ENCODE results near the gene ING1. TPM values are rescaled to one million over a fixed set of nuclear protein-coding genes. Genes with fewer than 3 reads are reported as not detected.
A peak's percentile ranks its signal among the peaks of the same experiment; 100 is the strongest.

The ING1 gene
- total and polyA plus RNA-seq, 2 donors (not counting 1 experiment from before 2014, with no cell fraction given) = 29.1 to 34.2 TPM

DNA sequence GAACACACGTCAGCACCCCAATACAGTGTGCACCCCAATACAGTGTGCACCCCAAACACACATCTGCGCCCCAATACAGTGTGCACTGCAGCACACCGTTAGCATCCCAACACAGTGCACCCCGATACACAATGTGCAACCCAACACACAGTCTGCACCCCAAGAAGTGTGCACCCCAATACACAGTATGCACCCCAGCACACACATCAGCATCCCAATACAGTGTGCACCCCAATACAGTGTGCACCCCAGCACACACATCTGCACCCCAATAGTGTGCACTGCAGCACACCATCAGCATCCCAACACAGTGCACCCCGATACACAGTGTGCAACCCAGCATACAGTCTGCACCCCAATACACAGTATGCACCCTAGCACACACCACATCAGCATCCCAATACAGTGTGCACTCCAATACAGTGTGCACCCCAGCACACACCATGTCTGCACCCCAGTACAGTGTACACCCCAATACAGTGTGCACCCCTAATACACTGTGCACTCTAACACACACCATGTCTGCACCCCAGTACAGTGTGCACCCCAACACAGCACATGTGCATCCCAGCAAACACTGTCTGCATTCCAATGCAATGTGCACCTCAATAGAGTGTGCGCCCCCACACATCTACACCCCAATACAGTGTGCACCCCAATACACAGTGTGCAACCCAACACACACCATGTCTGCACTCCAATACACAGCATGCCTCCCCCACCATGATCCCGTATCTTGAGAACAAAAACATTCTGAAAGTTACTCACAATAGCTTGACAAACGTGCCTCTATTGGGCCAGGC lies 6.7 kb upstream of the ING1 start:
- Histone ChIP-seq H3K36me3 (replicated peaks in 1 of 2; ENCODE audit: control extremely low read depth in 1 of 2, control insufficient read depth in 1 of 2, extremely low read depth in 1 of 2, insufficient read depth in 2 of 2, low read length in 1 of 2) (peaks cover 0 to 23% of the 10 kb centered on the region in 2 experiments), H2AFZ (ENCODE audit: insufficient read depth, low read depth, low read length, poor library complexity, severe bottlenecking) (peak overlapping the region; percentile 75), H3K4me2 (replicated peaks; ENCODE audit: low read depth, low read length, poor library complexity, severe bottlenecking) (peak overlapping the region; percentile 87), H3K9ac (ENCODE audit: low read length) (peak overlapping the region; percentile 76), H3K27me3 (replicated peaks in 1 of 4; ENCODE audit: control extremely low read depth in 1 of 4, control insufficient read depth in 3 of 4, insufficient read depth in 4 of 4, low read length in 3 of 4) (no peaks in the 10 kb centered on the region), H4K20me1 (ENCODE audit: control insufficient read depth, insufficient read depth, low read length, poor library complexity, severe bottlenecking) (peaks cover 29% of the 10 kb centered on the region), H3K4me3 (ENCODE audit: control extremely low read depth in 1 of 5, extremely low read depth in 1 of 5, insufficient read depth in 1 of 5, low read depth in 2 of 5, low read length in 4 of 5) (peak overlapping the region; percentile 19 to 72 (median 63)), H3K79me2 (ENCODE audit: control insufficient read depth, insufficient read depth, low read length) (peaks cover 51% of the 10 kb centered on the region), H3K4me1 (ENCODE audit: control insufficient read depth in 2 of 2, insufficient read depth in 2 of 2, low read length in 2 of 2) (peaks cover 29 to 39% of the 10 kb centered on the region in 2 donors), H3K9me3 (ENCODE audit: control extremely low read depth in 1 of 3, control insufficient read depth in 2 of 3, insufficient read depth in 1 of 3, low read length in 2 of 3) (no peaks in the 10 kb centered on the region), H3K27ac (ENCODE audit: low read length in 2 of 2) (peak overlapping the region; percentile 45 to 53)
- CTCF ChIA-PET = interaction anchor here (1.0 to 2.8 kb wide), 4 partner anchors 9 to 62 kb away, joined by 6 to 16 read pairs (median 8); no protein-coding TSS in a partner anchor
- Mint-ChIP-seq H3K27me3 (no peaks in the 10 kb centered on the region), H3K4me3 (peak overlapping the region; percentile 96), H3K4me1 (peaks cover 45% of the 10 kb centered on the region), H3K9me3 (ENCODE audit: insufficient read depth) (no peaks in the 10 kb centered on the region), H3K27ac (peak overlapping the region; percentile 81)
- 64% methylated on average over 7 of the region's 8 CpGs for WGBS (ENCODE audit: insufficient coverage)
- DNase-seq (no peak), ATAC-seq (ENCODE audit: low read depth) (no peak)
- TF ChIP-seq EZH2 (IDR thresholded peaks at IDR 0.05; ENCODE audit: borderline replicate concordance, insufficient read depth, low read depth, low read length, poor library complexity, severe bottlenecking) = no peak
- TF ChIP-seq, protein P1, sequence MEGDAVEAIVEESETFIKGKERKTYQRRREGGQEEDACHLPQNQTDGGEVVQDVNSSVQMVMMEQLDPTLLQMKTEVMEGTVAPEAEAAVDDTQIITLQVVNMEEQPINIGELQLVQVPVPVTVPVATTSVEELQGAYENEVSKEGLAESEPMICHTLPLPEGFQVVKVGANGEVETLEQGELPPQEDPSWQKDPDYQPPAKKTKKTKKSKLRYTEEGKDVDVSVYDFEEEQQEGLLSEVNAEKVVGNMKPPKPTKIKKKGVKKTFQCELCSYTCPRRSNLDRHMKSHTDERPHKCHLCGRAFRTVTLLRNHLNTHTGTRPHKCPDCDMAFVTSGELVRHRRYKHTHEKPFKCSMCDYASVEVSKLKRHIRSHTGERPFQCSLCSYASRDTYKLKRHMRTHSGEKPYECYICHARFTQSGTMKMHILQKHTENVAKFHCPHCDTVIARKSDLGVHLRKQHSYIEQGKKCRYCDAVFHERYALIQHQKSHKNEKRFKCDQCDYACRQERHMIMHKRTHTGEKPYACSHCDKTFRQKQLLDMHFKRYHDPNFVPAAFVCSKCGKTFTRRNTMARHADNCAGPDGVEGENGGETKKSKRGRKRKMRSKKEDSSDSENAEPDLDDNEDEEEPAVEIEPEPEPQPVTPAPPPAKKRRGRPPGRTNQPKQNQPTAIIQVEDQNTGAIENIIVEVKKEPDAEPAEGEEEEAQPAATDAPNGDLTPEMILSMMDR (IDR thresholded peaks at IDR 0.05) = no peak
- intact Hi-C loops (cut with micrococcal nuclease) = loop anchor here (1.0 kb wide), 2 partner anchors 9 to 30 kb away; no protein-coding TSS in a partner anchor
- POLR2A ChIA-PET = interaction anchor here (0.7 to 2.8 kb wide), 4 partner anchors 8 to 242 kb away, joined by 3 to 24 read pairs (median 8); no protein-coding TSS in a partner anchor

Measured in B cell (primary cell).